Thyroid gland (tissue), 4 donors: ENCODE results near the gene MYADML2. TPM values are rescaled to one million over a fixed set of nuclear protein-coding genes. Genes with fewer than 3 reads are reported as not detected.

Source experiments
- DNase-seq, 2 donors: peaks; one replicate each; pipeline ENCODE4 v3.0.0-alpha.2; 2019
- H3K27ac ChIP-seq, 3 donors: fragments of 200-600 bp; sonication (generic); 1 replicate in 2 of 3; 2 replicates in 1 of 3; pipeline ENCODE4 v1.5.1; 2016 to 2019; ENCODE audit warnings: mild to moderate bottlenecking in 1 of 3, moderate library complexity in 1 of 3
- H3K27me3 ChIP-seq: fragments of 200-600 bp; sonication (generic); one replicate; pipeline ENCODE4 v1.5.1; 2019
- H3K36me3 ChIP-seq, 2 donors: fragments of 200-600 bp; sonication (generic); one replicate each; pipeline ENCODE4 v1.5.1; 2016 to 2019
- H3K4me1 ChIP-seq, 2 donors: fragments of 200-600 bp; sonication (generic); one replicate each; pipeline ENCODE4 v1.5.1; 2017 to 2019
- H3K4me3 ChIP-seq, 3 donors: fragments of 200-600 bp; sonication (generic); replicated peaks in 1 of 3; 1 replicate in 2 of 3; 2 replicates in 1 of 3; pipeline ENCODE4 v1.5.1; 2016; ENCODE audit warnings: mild to moderate bottlenecking in 1 of 3
- H3K9me3 ChIP-seq: fragments of 200-600 bp; sonication (generic); one replicate; pipeline ENCODE4 v1.5.1; 2017
- CTCF ChIP-seq, 6 experiments: fragments of 200-600 bp in 3 of 6; fragments of 450-650 bp in 3 of 6; sonication (generic) in 3 of 6; IDR thresholded peaks; one replicate each; pipeline ENCODE4 v1.5.1; 2016 to 2019; ENCODE audit warnings: antibody characterized with exemption in 6 of 6, mild to moderate bottlenecking in 2 of 6, inconsistent platforms in 1 of 6, moderate library complexity in 1 of 6
- POLR2A ChIP-seq, 2 donors: fragments of 450-650 bp; IDR thresholded peaks; one replicate each; pipeline ENCODE4 v1.6.1; 2017; ENCODE audit warnings: antibody characterized with exemption in 2 of 2, mild to moderate bottlenecking in 2 of 2, moderate library complexity in 1 of 2
- WGBS, 2 donors: methylation state at CpG; one replicate each; pipeline ENCODE4 v1.1.5; 2017; 5-methylcytosine and 5-hydroxymethylcytosine counted together
- intact Hi-C: fragments of 100-400 bp; cut with DNase I; formaldehyde crosslinking; loops from one replicate; pipeline ENCODE4 v1.15.1; 2023
- total RNA-seq, 4 donors: library from RNA; depleted of rRNA; stranded (reverse); fragments of >200 nt; gene quantifications; one replicate each; pipeline ENCODE4 v1.2.3, GENCODE V29; 2016

The MYADML2 gene
- total RNA-seq, 4 donors from 2014 or later = not detected

- Histone ChIP-seq H3K4me3 (no peak overlapping the region), H3K27ac (no peak overlapping the region), H3K4me1 (peaks cover 18 to 22% of the 10 kb centered on the region in 2 donors), H3K9me3 (no peaks in the 10 kb centered on the region), H3K36me3 (peaks cover 24 to 32% of the 10 kb centered on the region in 2 donors), H3K27me3 (no peaks in the 10 kb centered on the region)
- TF ChIP-seq CTCF (IDR thresholded peaks at IDR 0.05) (no peak), POLR2A (IDR thresholded peaks at IDR 0.05) (no peak)
- intact Hi-C loops = no loop called here
- 85 to 96% methylated on average over 8 to 11 of the region's 12 CpGs for WGBS, 2 donors
- DNase-seq = no peak
Observed at GRCh38 chr17:81915331-81915730, 31.7 kb downstream of the MYADML2 start.

GRCh38 chr17:81914103-81914850, 32.8 kb downstream of the MYADML2 start:
- peaks cover 24 to 33% of the 10 kb centered on the region in 2 donors for H3K4me1 ChIP-seq
- H3K27ac ChIP-seq = no peak overlapping the region
- no peaks in the 10 kb centered on the region for H3K9me3 ChIP-seq
- 96% methylated on average over 24 to 26 of the region's 36 CpGs for WGBS, 2 donors
- TF ChIP-seq POLR2A (IDR thresholded peaks at IDR 0.05) (no peak), CTCF (IDR thresholded peaks at IDR 0.05) (no peak)
- intact Hi-C loops = no loop called here
- peaks cover 24 to 27% of the 10 kb centered on the region in 2 donors for H3K36me3 ChIP-seq
- H3K4me3 ChIP-seq = no peak overlapping the region
- no peak for DNase-seq
- no peaks in the 10 kb centered on the region for H3K27me3 ChIP-seq

GRCh38 chr17:81913394-81914102, 33.5 kb downstream of the MYADML2 start:
- intact Hi-C loops = no loop called here
- WGBS, 2 donors = 91 to 99% methylated on average over 21 to 28 of the region's 31 CpGs
- Histone ChIP-seq H3K9me3 (no peaks in the 10 kb centered on the region), H3K4me1 (peaks cover 24 to 35% of the 10 kb centered on the region in 2 donors), H3K36me3 (peaks cover 24 to 27% of the 10 kb centered on the region in 2 donors), H3K27me3 (no peaks in the 10 kb centered on the region), H3K27ac (no peak overlapping the region), H3K4me3 (no peak overlapping the region)
- DNase-seq = no peak
- no peak for TF ChIP-seq CTCF (IDR thresholded peaks at IDR 0.05)
- TF ChIP-seq POLR2A (IDR thresholded peaks at IDR 0.05) = no peak

- DNase-seq = no peak
- Histone ChIP-seq H3K27me3 (no peaks in the 10 kb centered on the region), H3K27ac (no peak overlapping the region), H3K4me3 (no peak overlapping the region), H3K9me3 (no peaks in the 10 kb centered on the region), H3K36me3 (peaks cover 24 to 27% of the 10 kb centered on the region in 2 donors), H3K4me1 (peaks cover 24 to 30% of the 10 kb centered on the region in 2 donors)
- intact Hi-C loops = no loop called here
- no peak for TF ChIP-seq CTCF (IDR thresholded peaks at IDR 0.05)
- no peak for TF ChIP-seq POLR2A (IDR thresholded peaks at IDR 0.05)
- 95 to 97% methylated on average over 30 to 31 of the region's 32 CpGs for WGBS, 2 donors
Observed at GRCh38 chr17:81912441-81913309, 34.4 kb downstream of the MYADML2 start.
